Left lobe of liver (tissue), 1 donor: Measurements from ENCODE around the gene RPS14. TPM values are rescaled to one million over a fixed set of nuclear protein-coding genes. Genes with fewer than 3 reads are reported as not detected.

Experiments used
- total RNA-seq: library from RNA; stranded (reverse); gene quantifications from one replicate; pipeline ENCODE4 v1.2.1, GENCODE V29; 2021
- donor health status: DM: no; HTN: yes; CAD: no.

Gene RPS14
- total RNA-seq, 1 donor from 2014 or later, result 660 TPM

Other genes starting within 250 kb of the RPS14 start
- not detected for gene CAMK2A, start 160.0 kb downstream of the RPS14 start, total RNA-seq
- 0.43 TPM for gene ARSI, start 146.8 kb downstream of the RPS14 start, total RNA-seq
- 9.9 TPM for gene TCOF1, start 92.0 kb downstream of the RPS14 start, total RNA-seq
- gene CD74, start 36.8 kb downstream of the RPS14 start, total RNA-seq, result 89.1 TPM
- 63.7 TPM for gene NDST1, start 58.4 kb upstream of the RPS14 start, total RNA-seq
- gene SYNPO, start 190.9 kb upstream of the RPS14 start, total RNA-seq, result 51.7 TPM
- gene MYOZ3, start 211.5 kb upstream of the RPS14 start, total RNA-seq, result 0.18 TPM